HepG2 (cell line): ENCODE measurements around the gene LAMC1. TPM values are rescaled to one million over a fixed set of nuclear protein-coding genes. Genes with fewer than 3 reads are reported as not detected.

Experiments
- ATF6 ChIP-seq: sonication (generic); formaldehyde crosslinking; conservative IDR thresholded peaks from 2 replicates; pipeline ENCODE4 v1.4.0; 2020; ENCODE audit warnings: missing genetic modification reagents
- SNAI1 ChIP-seq: sonication (generic); formaldehyde crosslinking; IDR thresholded peaks from 2 replicates; pipeline ENCODE4 v1.5.0; 2020; ENCODE audit warnings: mild to moderate bottlenecking, missing genetic modification reagents, borderline replicate concordance
- STAG1 ChIP-seq: sonication (generic); formaldehyde crosslinking; IDR thresholded peaks from 2 replicates; pipeline ENCODE4 v1.4.0; 2020; ENCODE audit warnings: missing genetic modification reagents
- TMF1 ChIP-seq: sonication (generic); formaldehyde crosslinking; IDR thresholded peaks from 2 replicates; pipeline ENCODE4 v1.8.1; 2022; ENCODE audit warnings: low read depth, missing genetic modification reagents
- ZBED4 ChIP-seq: sonication (generic); formaldehyde crosslinking; IDR thresholded peaks from 2 replicates; pipeline ENCODE4 v1.4.0; 2020; ENCODE audit warnings: missing genetic modification reagents, borderline replicate concordance
- ZNF3 ChIP-seq: IDR thresholded peaks from 2 replicates; pipeline ENCODE4 v1.7.0; 2017; ENCODE audit warnings: inconsistent platforms
- polyA plus RNA-seq, 8 experiments: library from polyadenylated mRNA; depleted of rRNA in 3 of 8; stranded (reverse) in 7 of 8; unstranded in 1 of 8; fragments of >200 nt; fragmentation: Illumina TruSeq in 4 of 8; extraction: Trizol in 4 of 8; gene quantifications; 2 replicates each; pipeline versions ENCODE4 v1.2.1 to v1.2.3, GENCODE V29; 2011 to 2016; ENCODE audit warnings: low read depth in 4 of 8, missing spikeins in 1 of 8, mixed read lengths in 1 of 8; ENCODE audit not compliant: insufficient read depth in 1 of 8
- total RNA-seq, 5 experiments: library from RNA; depleted of rRNA; stranded (reverse); fragments of >200 nt; fragmentation: Illumina TruSeq; extraction: Trizol; gene quantifications; 2 replicates each; pipeline ENCODE4 v1.2.3, GENCODE V29; 2016; ENCODE audit warnings: low read depth in 1 of 5
- TF ChIP-seq, protein P1 (sequence below): sonication (generic); formaldehyde crosslinking; IDR thresholded peaks from 2 replicates; pipeline ENCODE4 v1.5.1; 2020; ENCODE audit warnings: mild to moderate bottlenecking, missing genetic modification reagents, borderline replicate concordance

LAMC1 gene
- total and polyA plus RNA-seq, 2 of the 13 experiments (the other 11 are each of a cell fraction or from before 2014, with no cell fraction given), result 58.5 to 137 TPM

- TF ChIP-seq, protein P1, sequence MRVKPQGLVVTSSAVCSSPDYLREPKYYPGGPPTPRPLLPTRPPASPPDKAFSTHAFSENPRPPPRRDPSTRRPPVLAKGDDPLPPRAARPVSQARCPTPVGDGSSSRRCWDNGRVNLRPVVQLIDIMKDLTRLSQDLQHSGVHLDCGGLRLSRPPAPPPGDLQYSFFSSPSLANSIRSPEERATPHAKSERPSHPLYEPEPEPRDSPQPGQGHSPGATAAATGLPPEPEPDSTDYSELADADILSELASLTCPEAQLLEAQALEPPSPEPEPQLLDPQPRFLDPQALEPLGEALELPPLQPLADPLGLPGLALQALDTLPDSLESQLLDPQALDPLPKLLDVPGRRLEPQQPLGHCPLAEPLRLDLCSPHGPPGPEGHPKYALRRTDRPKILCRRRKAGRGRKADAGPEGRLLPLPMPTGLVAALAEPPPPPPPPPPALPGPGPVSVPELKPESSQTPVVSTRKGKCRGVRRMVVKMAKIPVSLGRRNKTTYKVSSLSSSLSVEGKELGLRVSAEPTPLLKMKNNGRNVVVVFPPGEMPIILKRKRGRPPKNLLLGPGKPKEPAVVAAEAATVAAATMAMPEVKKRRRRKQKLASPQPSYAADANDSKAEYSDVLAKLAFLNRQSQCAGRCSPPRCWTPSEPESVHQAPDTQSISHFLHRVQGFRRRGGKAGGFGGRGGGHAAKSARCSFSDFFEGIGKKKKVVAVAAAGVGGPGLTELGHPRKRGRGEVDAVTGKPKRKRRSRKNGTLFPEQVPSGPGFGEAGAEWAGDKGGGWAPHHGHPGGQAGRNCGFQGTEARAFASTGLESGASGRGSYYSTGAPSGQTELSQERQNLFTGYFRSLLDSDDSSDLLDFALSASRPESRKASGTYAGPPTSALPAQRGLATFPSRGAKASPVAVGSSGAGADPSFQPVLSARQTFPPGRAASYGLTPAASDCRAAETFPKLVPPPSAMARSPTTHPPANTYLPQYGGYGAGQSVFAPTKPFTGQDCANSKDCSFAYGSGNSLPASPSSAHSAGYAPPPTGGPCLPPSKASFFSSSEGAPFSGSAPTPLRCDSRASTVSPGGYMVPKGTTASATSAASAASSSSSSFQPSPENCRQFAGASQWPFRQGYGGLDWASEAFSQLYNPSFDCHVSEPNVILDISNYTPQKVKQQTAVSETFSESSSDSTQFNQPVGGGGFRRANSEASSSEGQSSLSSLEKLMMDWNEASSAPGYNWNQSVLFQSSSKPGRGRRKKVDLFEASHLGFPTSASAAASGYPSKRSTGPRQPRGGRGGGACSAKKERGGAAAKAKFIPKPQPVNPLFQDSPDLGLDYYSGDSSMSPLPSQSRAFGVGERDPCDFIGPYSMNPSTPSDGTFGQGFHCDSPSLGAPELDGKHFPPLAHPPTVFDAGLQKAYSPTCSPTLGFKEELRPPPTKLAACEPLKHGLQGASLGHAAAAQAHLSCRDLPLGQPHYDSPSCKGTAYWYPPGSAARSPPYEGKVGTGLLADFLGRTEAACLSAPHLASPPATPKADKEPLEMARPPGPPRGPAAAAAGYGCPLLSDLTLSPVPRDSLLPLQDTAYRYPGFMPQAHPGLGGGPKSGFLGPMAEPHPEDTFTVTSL (CRISPR knock-in tag), result no peak
- no peak for TF ChIP-seq ZBED4 (CRISPR knock-in tag)
- no peak for TF ChIP-seq ZNF3
- TF ChIP-seq TMF1 (CRISPR knock-in tag), result no peak
- no peak for TF ChIP-seq SNAI1
- TF ChIP-seq STAG1 (CRISPR knock-in tag), result no peak
- TF ChIP-seq ATF6, result no peak
Observed at GRCh38 chr1:182984138-182984537, 39.1 kb upstream of the LAMC1 start (continued).
